T-helper 1 cell treated with Interleukin-12 subunit alpha and Interleukin-12 subunit beta and Interleukin-4 antibody, amounts not matched to agents 30 μg/mL and 1 μg/mL, for 36 hours (primary cell): ENCODE measurements around the gene ADAT3.

ENCODE experiments used
- H3K27ac Mint-ChIP-seq: one replicate; pipeline ENCODE4 v1.8.0; 2021; ENCODE audit warnings: mild to moderate bottlenecking, mixed read lengths
- H3K27me3 Mint-ChIP-seq: one replicate; pipeline ENCODE4 v1.8.0; 2021; ENCODE audit warnings: low read depth, mixed read lengths
- H3K36me3 Mint-ChIP-seq: one replicate; pipeline ENCODE4 v1.8.0; 2021; ENCODE audit warnings: low read depth, mixed read lengths
- H3K4me1 Mint-ChIP-seq: one replicate; pipeline ENCODE4 v1.8.0; 2021; ENCODE audit warnings: low read depth, mixed read lengths
- H3K4me3 Mint-ChIP-seq: one replicate; pipeline ENCODE4 v1.8.0; 2021; ENCODE audit warnings: mild to moderate bottlenecking, moderate library complexity, mixed read lengths
- H3K9me3 Mint-ChIP-seq: one replicate; pipeline ENCODE4 v1.8.0; 2021; ENCODE audit warnings: mixed read lengths

The ADAT3 gene

GRCh38 chr19:1863328-1863637, 41.9 kb upstream of the ADAT3 start, which contains the start of gene KLF16:
Gene KLF16 (minus strand): TSS chr19:1863579. CDS start chr19:1863497, 82 bp downstream.
- Mint-ChIP-seq H3K4me1 (peaks cover 19% of the 10 kb centered on the region), H3K27me3 (no peaks in the 10 kb centered on the region)

DNA sequence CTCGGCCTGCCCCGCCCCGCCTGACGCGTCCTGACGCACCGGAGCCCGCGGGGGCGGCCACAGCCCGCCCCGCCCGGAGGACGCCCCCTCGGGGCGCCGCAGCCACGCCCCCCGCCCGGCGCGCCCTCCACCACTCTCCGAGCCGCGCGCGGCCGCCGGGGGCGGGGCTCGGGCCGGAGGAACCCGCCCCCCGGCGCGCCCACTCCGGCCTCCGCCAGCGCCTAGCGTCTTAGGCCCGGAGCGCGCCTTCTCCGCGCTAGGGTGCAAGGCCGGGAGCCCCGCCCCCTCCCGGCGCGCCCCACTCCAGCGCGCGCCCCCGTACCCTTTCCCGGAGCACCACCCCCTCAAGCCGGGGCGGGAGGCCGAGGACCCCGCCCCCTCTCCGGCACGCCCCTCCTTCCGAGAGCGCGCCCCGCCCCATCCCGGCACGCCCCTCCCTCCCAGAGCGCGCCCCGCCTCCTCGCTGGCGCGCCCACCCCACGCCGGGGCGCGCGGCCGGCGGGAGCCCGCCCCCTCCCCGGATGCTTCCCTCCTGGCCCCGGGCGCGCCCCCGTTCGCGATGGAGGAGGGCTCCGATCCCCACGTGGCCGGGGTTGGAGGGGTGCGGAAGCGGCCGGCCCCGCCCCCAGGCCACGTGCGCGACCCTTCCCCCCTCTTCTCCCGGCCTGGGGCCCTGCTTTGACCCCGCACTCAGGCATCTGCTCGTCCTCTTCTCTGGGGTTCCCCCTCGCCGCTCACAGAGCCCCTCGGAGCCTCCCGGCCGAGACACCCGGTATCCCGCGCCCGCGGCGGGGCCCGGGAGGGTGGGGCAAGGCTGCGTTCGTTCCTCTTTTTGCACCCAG, 41.3 kb upstream of the ADAT3 start:
- Mint-ChIP-seq H3K27me3 (no peaks in the 10 kb centered on the region), H3K4me3 (peak overlapping the region; percentile 68), H3K9me3 (no peaks in the 10 kb centered on the region), H3K4me1 (peaks cover 22% of the 10 kb centered on the region), H3K27ac (peak overlapping the region; percentile 69), H3K36me3 (peaks cover 3% of the 10 kb centered on the region)

More at GRCh38 chr19:1863328-1863637, 41.9 kb upstream of the ADAT3 start, which contains the start of gene KLF16:
- Mint-ChIP-seq H3K4me3 (peak within 1 kb of the TSS; percentile 93), H3K27ac (peak within 1 kb of the TSS; percentile 93), H3K9me3 (no peaks in the 10 kb centered on the region), H3K36me3 (peaks cover 3% of the 10 kb centered on the region)

- Mint-ChIP-seq H3K4me1 (peaks cover 21% of the 10 kb centered on the region), H3K36me3 (peaks cover 3% of the 10 kb centered on the region), H3K4me3 (peak overlapping the region; percentile 68), H3K27me3 (no peaks in the 10 kb centered on the region), H3K9me3 (no peaks in the 10 kb centered on the region), H3K27ac (peak overlapping the region; percentile 69)
Measured at GRCh38 chr19:1864480-1865171, 40.6 kb upstream of the ADAT3 start.

DNA sequence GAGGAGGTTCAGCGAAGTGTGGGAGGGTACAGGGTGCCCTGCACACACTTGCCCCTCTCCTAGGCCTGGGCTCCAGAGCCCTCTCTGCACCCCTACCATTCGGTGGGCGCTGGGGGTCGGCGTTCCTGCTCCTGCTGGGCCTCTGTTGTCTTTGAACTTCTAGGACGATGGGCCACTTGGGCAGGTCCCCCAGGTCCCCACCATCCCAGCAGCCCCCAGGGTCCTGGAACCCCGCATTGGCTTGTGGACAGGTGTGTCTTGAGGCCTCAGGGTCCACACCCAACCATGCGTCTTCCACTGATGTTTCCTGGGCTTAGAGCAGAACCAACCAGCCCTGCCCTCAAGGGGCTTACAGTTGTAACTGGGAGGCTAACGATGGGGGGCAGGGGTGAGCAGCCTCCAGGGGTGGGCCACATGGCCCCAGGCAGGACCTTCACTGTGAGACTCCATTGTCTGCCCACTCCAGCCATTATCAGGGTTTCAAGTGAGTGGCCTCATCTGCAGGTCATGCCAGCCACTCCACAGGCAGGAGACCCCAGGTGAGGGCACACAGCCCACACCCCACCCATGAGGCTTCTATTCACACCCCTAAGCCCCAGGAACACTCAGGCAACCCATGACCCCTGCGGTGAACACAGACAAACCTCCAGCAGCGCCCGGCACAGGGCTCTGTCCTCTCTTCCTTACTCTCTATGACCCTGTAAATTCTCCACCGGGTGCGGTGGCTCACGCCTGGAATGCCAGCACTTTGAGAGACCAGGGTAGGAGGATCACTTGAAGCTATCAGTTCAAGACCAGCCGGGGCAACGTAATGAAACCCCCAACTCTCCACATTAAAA, 39.8 kb upstream of the ADAT3 start:
- H3K36me3 Mint-ChIP-seq: peaks cover 3% of the 10 kb centered on the region
- H3K27me3 Mint-ChIP-seq: no peaks in the 10 kb centered on the region
- H3K4me1 Mint-ChIP-seq: peaks cover 22% of the 10 kb centered on the region
- H3K4me3 Mint-ChIP-seq: peak overlapping the region; percentile 67
- H3K27ac Mint-ChIP-seq: peak overlapping the region; percentile 45
- no peaks in the 10 kb centered on the region for H3K9me3 Mint-ChIP-seq

- H3K27ac Mint-ChIP-seq: no peak overlapping the region
- no peaks in the 10 kb centered on the region for H3K9me3 Mint-ChIP-seq
- H3K27me3 Mint-ChIP-seq: no peaks in the 10 kb centered on the region
- H3K4me1 Mint-ChIP-seq: peaks cover 14% of the 10 kb centered on the region
- H3K4me3 Mint-ChIP-seq: no peak overlapping the region
- peaks cover 6% of the 10 kb centered on the region for H3K36me3 Mint-ChIP-seq
Measured at GRCh38 chr19:1866693-1867348, 38.4 kb upstream of the ADAT3 start.

GRCh38 chr19:1867349-1867724, 37.9 kb upstream of the ADAT3 start:
- no peaks in the 10 kb centered on the region for H3K27me3 Mint-ChIP-seq
- H3K27ac Mint-ChIP-seq: no peak overlapping the region

GRCh38 chr19:1868971-1869370, 36.2 kb upstream of the ADAT3 start:
- Mint-ChIP-seq H3K36me3 (peaks cover 8% of the 10 kb centered on the region), H3K27me3 (no peaks in the 10 kb centered on the region), H3K4me1 (peaks cover 15% of the 10 kb centered on the region), H3K4me3 (no peak overlapping the region), H3K9me3 (no peaks in the 10 kb centered on the region), H3K27ac (peak overlapping the region; percentile 52)

More at GRCh38 chr19:1867349-1867724, 37.9 kb upstream of the ADAT3 start:
- H3K9me3 Mint-ChIP-seq: no peaks in the 10 kb centered on the region
- peaks cover 14% of the 10 kb centered on the region for H3K4me1 Mint-ChIP-seq
- H3K4me3 Mint-ChIP-seq: no peak overlapping the region
- H3K36me3 Mint-ChIP-seq: peaks cover 6% of the 10 kb centered on the region

DNA sequence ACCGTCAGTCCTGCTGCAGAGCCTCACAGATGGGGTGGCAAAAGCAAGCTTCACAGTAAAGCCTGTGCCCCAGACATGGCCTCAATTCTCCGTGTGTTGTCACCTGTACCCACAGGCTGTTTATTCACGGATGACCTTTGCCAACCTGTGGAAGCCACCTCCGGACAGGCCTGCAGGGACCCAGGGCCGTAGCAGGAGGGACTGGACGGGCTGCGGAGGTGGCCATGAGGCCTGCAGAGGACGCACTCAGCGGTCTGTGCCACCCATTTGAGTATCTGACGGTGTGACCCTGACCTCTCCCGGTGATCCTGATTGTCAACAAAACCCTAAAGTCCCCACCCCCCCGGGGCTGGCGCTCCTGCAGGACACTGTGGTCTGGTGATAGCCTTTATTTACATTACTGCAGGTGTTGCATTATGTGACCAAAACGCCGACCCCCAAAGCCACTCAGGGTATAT, 34.0 kb upstream of the ADAT3 start:
- Mint-ChIP-seq H3K27me3 (no peaks in the 10 kb centered on the region), H3K27ac (no peak overlapping the region), H3K4me1 (peaks cover 26% of the 10 kb centered on the region), H3K36me3 (peaks cover 21% of the 10 kb centered on the region), H3K4me3 (no peak overlapping the region), H3K9me3 (no peaks in the 10 kb centered on the region)

DNA sequence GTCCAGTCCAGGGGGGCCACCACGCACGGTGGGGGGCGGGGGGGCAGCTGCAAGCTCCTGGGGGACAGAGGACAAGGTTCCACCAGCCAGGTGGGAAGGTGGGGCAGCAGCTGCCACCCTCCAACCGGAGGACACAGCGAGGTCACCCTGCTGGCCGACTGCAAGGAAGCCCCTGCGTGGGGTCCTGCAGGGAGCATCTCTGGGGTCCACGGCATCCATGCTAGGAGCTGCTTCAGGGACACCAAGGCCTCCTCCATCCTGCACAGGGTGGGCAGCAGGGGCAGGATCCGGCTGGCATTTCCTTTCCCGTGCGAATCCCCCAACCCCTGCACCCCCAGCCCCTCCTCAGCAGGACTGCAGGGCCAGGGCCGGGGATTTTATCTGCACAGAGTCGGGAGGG, 33.6 kb upstream of the ADAT3 start:
- H3K27me3 Mint-ChIP-seq: no peaks in the 10 kb centered on the region
- peaks cover 26% of the 10 kb centered on the region for H3K4me1 Mint-ChIP-seq
- no peaks in the 10 kb centered on the region for H3K9me3 Mint-ChIP-seq
- no peak overlapping the region for H3K4me3 Mint-ChIP-seq
- peaks cover 21% of the 10 kb centered on the region for H3K36me3 Mint-ChIP-seq
- no peak overlapping the region for H3K27ac Mint-ChIP-seq

DNA sequence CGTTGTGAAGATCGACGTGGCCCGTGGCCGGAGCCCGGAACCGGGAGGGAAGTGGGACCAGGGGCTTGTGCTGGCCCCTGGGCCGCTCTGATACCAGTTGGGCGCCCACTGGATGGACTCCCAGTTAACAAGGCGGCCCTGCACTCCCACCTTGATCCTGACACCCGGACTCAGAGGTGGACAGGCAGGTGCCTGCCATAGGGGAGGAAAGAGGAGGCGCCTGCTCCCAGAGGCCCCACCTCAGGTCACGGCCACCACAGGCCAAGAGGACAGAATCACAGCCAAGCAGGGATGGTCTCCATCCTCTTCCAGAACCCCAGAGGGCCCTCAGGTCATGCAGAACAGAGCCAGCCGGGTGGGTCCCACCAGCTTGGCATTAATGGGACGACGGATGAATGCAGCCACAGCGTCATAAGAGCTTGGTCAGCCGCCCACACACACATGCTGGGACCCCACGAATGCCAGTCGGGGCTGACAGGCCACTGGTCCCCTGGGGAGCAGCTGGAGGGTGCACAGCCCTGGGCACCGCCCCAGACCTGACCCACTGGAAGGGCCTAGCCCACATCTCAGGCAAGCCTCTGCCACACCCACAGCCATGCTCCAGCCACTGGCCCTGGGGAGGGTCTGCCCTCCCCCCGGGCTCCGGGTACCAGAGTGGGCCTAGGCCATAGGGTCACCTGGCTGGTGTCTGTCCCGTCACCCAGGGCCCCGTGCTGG, 32.2 kb upstream of the ADAT3 start:
- Mint-ChIP-seq H3K36me3 (peaks cover 17% of the 10 kb centered on the region), H3K27me3 (no peaks in the 10 kb centered on the region), H3K9me3 (no peaks in the 10 kb centered on the region), H3K4me1 (peaks cover 24% of the 10 kb centered on the region), H3K27ac (no peak overlapping the region), H3K4me3 (no peak overlapping the region)

GRCh38 chr19:1873524-1874473, 31.4 kb upstream of the ADAT3 start:
- peaks cover 20% of the 10 kb centered on the region for H3K4me1 Mint-ChIP-seq
- H3K9me3 Mint-ChIP-seq: no peaks in the 10 kb centered on the region
- peaks cover 20% of the 10 kb centered on the region for H3K36me3 Mint-ChIP-seq
- H3K27me3 Mint-ChIP-seq: no peaks in the 10 kb centered on the region
- H3K4me3 Mint-ChIP-seq: peak overlapping the region; percentile 99
- H3K27ac Mint-ChIP-seq: peak overlapping the region; percentile 97

DNA sequence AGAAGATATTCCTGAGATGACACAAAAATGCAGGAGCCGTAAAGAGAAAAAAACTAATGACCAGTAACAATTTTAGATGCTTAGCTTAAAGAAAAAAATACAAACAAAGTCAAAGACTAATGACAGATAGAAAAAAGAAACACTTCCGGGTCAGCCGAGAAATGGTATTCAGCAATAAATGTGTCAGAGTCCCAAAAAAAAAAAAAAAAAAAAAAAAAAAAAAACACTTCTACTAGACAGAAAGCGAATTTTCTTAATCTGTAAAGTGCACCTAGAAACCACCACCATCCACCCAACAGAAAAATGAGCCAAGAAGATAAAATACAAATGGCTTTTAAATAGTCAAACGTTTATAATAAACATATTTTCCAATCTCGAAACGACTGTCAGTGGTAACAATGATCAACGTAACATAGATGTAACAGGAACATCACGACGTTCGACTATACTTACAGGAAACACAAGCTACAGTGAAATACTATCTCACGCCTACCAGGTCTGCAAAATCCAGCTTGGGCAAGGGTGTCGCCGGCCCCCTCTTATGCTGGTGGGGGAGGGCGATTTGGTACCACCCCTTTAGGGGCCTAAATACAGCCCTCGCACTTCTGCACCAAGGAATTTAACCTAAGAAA, 30.5 kb upstream of the ADAT3 start:
- peak overlapping the region; percentile 99 for H3K4me3 Mint-ChIP-seq
- peaks cover 20% of the 10 kb centered on the region for H3K36me3 Mint-ChIP-seq

More for the DNA sequence above, 30.5 kb upstream of the ADAT3 start:
- Mint-ChIP-seq H3K4me1 (peaks cover 16% of the 10 kb centered on the region), H3K9me3 (no peaks in the 10 kb centered on the region), H3K27ac (peak overlapping the region; percentile 97), H3K27me3 (no peaks in the 10 kb centered on the region)
